Midbrain (tissue), 1 donor: ENCODE results near the gene CLDN14.

Experiments
- DNase-seq: peaks from one replicate; lab custom pipeline; 2025; lab: John Stamatoyannopoulos, UW

CLDN14 gene, protein sequence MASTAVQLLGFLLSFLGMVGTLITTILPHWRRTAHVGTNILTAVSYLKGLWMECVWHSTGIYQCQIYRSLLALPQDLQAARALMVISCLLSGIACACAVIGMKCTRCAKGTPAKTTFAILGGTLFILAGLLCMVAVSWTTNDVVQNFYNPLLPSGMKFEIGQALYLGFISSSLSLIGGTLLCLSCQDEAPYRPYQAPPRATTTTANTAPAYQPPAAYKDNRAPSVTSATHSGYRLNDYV

DNA sequence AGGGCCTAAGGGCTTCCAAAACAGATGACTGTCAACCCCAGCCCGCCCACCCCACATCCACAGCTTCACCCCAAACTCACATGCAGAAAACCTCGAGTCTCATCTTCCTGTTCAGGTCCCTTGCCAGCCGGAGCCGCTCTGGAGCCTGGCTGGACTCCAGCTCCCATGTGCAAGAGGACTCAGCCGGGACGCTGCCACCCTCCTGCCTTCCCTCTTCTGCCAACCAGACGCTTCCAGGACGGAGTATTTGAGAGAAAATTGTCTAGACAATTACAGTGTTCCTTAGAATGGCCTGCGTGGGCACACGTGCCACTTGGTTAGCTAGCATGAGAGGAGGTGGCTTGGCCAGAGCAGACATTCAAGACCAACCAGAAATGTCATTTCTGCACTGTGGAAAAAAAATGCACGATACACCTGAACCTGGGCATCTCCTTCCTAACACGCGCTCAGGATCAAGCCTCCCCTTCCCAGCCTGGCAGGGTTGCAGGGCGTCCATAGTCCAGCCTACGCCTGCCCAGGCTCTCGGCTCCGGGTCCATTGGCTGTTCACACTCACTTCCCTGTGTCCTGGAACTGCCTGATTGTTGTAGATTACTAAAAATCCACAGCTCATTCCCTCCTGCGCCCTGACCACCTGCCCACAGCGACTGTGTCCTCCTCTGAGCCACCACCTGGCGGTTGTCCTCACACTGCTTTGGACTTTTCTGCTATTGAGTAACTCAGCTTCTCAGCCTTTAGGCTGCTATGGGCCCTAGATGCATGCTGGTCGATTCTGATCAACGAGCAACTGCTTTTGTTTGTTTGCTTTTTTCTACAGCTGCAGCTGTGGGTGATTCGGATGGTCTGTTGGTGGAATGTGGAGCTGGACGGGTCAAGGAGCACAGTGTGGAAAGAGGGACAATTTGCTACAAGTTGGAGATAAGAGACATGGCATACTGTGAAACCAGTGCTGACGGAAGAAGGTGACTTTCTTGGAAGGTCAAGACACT, at the start of gene CLDN14:
TSS of gene CLDN14 (minus strand) at position 708 of the 988 bp plus-strand sequence. CDS start 18,427 bp downstream, outside the sequence.
- no peak for DNase-seq

DNA sequence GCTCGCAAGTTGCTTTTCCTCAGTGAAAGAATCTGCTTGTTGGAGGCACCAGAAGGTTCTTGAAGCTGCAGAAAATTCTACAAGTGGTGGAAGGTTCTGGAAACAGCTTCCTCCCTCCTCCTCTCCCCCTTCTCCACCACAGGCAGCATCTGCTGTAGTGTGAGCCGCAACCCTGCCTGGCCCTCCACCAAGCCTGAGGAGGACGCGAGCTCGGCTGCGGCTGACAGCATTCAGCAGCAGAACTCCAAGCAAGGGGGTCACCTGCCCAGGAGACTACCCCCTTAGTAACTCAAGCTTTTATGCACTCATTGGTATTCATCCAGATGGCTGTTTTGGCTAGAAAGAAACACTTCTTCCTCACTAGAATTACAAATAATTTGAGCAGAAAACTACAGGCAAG, 48.8 kb upstream of the CLDN14 start:
- no peak for DNase-seq

DNA sequence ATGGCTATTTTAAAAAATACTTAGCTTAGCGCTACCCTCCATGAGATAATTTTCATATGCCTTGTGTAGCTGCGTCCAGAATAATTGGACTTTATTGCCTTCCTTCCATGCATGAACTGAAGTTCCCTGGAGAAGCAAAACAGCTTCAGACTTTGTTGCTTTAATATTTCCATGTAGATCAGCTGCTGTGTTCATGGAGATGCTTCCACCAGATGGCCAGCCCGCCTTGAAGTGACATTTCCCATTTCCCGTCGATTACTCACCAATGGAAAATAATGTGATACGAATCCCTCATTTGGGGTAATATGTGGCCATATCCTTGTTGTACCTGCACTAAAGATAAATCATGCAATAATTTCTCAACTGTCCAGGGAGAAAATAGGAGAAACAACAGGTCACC, 47.4 kb upstream of the CLDN14 start:
- DNase-seq: no peak

DNA sequence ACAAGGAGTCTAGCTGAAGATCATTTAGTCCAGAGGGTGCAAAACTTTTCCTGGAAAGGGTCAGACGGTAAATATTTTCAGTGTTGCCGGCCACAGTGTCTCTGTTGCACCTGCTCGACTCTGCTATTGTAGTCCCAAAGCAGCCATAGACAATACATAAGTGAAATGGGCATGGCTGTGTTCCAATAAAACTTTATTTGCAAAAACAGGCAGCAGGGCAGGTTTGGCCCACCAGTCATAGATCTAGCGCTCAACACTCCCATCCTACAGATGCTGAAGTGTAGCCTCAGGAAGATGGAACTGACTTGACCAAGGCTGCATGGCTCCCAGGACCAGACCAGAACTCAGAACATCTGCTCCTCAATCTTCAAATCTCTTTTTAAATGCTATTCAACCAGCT, 46.2 kb upstream of the CLDN14 start:
- DNase-seq: no peak

DNA sequence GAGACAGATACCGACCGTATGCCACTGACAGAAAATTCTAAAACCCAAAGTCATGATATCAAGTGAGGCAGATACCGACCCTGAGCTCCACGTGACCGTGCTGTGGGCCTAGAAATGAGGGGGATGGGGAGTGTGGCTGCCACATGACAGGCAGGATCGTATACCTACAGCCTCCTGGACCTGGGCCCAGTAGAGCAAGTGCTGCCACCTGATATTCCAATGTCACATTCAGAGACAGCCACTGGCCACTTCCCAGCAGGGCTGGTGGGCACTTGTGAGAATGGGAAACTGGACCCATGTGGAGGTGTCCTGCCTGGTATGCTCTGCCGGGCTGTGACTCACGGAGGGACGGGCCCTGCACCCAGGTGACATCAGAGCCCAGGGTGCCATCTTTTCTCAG, 44.6 kb upstream of the CLDN14 start:
- DNase-seq: no peak

DNA sequence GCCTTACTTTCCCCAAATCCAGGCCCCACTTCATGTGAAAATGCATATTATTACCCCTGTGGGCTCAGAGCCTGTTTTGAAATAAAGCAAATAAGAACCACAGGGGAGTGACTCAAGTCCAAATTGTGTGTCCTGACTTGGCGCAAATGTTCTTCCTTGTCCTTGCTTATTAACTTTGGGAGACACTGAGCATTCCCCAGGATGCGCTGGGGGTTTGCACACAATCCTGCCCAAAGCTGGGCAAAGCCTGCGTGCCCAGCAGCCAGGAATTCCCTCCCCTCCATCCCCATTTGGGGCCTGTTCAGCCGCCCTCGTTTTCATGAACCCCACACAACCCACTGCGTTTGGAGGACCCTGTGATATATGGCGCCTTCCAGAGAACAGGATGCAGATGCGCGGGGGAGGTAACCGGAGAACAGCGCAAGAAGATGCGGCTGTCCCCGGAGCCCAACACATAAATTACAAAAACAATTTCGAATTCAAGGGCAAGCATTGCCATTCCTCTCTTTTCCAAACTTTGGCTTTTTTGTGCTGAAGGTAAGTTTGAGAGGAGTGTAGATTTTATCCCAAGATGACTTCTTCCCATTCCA, 42.4 kb upstream of the CLDN14 start:
- no peak for DNase-seq

DNA sequence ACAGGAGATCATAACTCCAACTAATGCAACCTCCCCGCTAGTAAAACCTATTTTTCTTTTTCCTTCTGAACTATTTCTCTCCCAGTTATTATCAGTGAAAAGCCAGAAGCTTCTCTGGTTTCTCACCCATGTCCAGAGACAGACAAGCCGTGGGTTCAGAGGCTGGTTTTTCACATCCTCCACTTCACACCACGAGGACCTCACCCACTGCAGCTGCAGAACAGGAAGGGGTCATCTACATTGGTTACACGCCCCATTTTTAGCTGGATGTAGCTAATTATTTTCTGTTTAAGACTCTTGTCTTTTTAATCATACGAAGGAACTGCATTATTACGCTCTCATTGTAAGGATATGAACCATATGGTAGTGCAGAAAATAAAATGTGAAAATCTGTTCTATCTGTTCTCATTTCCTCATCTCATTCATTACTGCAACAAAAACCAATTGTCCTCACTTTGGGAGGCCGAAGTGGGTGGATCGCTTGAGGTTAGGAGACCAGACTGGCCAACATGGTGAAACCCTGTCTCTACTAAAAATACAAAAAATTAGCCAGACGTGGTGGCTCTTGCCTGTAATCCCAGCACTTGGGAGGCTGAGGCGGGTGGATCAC, 39.1 kb upstream of the CLDN14 start:
- DNase-seq: no peak

DNA sequence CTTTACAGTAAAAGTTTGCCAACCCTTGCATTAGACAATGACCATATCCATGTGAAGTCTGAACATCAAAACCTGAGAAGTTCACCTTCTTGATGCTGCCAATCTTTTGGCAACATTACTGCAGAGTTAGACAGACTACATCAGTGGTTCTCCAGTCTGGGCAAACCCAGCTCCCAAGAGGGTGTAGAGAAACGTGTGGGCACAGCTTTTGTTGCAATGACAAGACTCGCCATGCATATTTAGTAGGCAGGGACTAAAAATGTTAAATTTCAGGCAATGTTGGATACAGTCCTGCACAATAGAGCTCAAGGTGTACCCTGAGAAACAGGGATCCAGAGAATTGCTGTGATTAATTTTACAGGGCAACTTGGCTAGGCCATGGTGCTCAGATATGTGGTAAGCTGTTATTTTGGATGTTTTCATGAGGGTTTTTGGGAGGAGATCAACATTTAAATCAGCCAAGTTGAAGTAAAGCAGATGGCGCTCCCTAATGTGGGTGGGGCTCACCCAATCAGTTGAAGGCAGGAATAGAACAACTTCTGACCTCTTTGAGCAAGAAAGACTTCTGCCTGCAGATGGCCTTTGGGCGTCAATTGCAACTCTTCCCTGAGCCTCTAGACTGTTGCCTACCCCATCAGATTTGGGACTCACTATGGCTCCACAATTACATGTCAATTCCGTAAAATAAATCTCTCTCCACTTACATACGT, 37.6 kb upstream of the CLDN14 start:
- no peak for DNase-seq

DNA sequence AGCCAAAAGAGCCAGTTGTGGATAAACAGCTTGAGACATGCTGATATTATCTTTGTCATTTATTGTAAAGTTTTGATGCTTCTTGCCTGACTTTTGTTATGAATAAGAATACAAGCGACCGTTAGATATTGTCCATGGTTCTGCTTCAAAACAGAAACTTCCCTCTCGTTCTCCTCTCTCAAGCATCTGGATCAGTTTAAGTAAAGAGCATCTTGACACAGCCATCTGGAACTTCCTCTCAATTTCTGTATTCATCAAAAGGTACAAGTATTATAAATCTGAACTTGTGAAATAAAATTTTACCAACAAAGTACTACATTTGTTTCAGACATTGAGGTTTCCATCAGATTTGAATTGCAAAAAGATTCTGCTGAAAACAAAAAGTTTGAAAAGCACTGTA, 36.4 kb upstream of the CLDN14 start:
- no peak for DNase-seq

DNA sequence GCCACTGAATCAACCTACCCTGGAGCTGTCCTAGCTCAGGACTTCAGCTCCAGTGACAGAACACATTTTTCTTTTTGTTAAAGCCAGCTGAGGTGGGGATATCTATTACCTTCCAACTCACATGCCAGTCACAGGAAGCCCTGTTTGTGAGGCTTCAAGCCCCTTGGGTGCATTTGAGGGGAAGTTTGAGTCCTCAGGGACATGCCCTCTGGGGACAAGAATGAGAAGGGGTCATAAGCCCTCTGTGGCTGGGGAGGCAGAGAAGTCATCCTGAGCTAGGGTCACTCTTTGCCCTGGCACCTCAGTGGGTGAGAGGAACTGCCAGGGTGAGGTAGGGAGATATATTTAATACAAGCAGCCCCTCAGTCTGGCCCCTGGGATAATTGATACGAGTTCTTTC, 33.5 kb upstream of the CLDN14 start:
- no peak for DNase-seq

DNA sequence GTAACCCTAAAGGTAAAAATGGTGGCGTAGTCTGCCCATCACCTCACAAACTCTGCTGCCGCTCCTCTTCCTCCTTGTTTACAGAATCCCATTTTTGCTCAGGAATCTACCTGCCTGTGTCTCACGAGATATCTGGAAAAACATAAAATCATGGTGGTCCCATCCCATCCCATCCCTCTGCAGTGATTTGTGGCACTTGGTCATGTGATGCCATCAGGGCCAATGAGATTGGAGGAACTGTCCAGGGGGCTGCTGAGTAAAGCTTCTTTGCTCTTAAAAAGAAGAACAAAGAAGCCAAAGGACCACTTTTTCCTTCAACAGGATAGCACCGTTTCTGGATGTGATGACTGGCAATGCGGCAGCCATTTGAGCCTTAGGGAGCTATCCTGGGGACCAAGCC, 33.0 kb upstream of the CLDN14 start:
- DNase-seq: no peak

DNA sequence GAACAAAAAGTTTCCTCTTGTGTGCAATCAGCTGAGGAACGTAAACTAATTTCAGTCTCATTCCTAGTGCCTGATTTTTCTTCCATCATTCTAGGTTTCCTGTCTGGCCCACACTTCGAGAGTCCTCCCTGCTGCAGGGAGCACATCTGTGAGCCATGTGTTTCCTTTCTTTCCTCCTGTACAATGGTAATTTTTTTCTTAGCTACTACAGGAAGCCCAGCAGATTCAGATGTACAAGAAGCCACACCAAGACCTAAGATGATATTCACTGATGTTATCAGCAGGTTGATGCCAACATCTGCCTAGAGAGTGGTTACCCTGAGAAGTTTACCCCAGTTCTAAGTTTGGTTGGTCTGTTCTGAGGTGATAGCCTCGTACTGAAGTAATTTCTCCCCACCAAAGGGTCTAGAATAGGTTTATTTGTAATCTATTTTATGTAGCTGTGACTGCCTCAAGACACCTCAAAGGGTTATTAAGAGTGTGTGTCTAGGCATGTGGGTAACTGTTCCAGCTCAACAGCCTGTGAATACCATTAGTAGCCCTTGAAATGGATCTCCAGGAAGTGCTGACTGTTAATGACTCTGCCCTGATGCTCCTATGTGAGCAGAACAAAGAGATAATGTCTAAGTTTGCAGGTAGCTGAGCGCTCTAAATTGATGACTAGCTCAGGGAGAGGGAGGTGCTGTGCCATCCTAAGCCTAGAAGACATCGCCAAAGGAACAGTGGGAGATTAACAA, 31.7 kb upstream of the CLDN14 start:
- no peak for DNase-seq

DNA sequence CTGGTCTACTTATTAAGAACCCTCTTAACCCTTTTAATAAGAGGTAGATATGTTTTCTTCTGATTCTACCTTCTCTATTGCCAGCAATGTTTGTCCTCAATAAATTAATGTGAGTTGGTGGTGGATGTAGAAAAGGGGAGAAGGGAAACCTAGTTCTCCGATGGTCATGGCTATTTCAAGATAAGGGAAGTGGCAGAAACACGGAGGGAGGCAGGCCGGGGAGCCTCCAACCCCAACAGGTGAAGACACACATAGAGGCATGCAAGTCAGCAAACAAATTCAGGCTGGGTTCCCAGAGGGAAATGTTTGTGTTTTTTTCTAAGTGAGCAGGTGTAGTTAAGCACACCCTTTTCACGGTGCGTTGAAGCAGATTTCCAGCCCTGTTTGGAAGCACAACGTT, 31.0 kb upstream of the CLDN14 start:
- DNase-seq: no peak

DNA sequence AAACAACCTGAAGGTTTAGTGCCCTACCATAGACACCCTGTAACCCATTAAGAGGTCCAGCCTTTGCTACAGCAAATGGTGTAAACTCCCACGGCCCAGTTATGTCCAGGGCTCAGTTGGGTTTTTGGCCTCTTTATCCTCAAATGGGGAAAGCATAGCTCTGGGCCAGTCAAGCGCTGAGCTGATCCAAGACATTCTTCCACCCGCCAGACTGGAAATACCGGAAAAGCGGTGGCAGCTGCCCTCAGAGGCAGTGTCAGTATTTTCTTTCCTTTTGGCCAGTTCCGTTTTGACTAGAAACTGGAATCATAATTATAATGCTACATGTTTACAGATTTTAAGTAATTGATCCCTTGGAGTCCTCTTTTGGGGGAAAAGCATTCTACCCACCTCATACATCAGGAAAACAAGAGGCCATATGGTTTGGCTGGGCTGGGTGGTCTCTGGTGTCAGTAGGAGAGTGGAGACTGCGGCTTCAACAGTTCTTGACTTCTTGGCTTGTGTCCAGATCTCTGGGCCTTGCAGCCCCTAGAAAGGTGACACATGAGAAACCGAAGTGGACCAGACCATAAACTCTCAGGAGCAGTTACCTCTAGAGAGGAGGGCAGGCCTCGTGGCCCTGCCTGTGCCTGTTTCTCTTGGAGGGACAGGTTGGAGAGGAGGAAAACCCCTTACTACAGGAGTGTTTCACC, 30.2 kb upstream of the CLDN14 start:
- no peak for DNase-seq

DNA sequence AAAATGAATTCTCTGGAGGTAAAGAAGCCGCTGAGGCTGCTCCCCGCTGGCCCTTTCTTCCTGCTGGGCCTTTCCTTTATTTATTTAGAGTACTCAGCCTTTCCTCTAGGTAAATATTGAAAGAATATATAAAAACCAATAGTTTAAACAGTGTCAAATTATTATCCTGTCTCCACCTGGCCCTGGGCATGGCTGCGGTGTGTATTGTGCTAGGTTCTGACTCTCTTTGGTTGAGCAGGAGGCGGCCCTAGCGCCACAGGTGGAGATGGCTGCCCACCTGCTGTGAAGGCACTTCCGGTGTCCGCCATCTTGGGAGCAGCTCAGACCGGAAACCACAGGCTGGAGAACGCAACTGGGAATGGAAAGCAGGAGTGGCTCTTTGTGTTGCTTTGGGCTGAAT, 29.0 kb upstream of the CLDN14 start:
- DNase-seq: no peak

DNA sequence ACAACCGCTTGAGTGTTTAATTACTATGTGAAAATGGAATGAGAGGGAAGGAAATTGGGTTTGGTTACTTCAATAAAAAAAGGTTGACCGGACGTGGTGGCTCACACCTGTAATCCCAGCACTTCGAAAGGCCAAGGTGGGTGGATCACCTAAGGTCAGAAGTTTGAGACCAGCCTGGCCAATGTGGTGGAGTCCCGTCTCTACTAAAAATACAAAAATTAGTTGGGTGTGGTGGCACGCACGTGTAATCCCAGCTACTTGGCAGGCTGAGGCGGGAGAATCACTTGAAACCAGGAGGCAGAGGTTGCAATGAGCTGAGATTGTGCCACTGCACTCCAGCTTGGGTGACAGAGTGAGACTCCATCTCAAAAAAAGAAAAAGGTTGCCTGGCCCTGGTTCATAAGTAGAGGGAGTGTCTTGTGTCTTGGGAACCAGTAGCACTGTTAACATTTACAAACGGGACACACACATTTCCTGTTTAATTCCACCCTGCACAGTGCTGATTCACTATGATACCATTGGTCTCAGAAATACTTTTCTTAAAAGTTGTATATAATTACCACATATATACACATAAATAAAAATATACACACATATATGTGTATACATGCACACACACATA, 27.6 kb upstream of the CLDN14 start:
- no peak for DNase-seq

DNA sequence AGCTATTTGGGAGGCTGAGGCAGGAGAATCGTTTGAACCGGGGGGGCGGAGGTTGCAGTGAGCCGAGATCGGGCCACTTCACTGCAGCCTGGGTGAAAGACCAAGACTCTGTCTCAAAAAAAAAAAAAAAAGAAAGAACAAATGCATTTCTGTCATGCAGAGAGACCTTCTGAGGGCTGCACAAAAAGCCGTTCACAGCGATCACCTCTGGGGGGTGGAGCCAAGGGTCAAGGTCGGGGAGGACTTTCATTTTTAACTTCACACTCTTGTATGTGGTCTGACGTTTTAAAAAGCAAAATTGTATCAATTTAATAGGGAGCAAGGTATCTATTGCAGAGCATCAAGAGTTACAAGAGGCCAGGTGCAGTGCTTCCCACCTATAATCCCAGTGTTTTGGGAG, 26.6 kb upstream of the CLDN14 start:
- DNase-seq: no peak

DNA sequence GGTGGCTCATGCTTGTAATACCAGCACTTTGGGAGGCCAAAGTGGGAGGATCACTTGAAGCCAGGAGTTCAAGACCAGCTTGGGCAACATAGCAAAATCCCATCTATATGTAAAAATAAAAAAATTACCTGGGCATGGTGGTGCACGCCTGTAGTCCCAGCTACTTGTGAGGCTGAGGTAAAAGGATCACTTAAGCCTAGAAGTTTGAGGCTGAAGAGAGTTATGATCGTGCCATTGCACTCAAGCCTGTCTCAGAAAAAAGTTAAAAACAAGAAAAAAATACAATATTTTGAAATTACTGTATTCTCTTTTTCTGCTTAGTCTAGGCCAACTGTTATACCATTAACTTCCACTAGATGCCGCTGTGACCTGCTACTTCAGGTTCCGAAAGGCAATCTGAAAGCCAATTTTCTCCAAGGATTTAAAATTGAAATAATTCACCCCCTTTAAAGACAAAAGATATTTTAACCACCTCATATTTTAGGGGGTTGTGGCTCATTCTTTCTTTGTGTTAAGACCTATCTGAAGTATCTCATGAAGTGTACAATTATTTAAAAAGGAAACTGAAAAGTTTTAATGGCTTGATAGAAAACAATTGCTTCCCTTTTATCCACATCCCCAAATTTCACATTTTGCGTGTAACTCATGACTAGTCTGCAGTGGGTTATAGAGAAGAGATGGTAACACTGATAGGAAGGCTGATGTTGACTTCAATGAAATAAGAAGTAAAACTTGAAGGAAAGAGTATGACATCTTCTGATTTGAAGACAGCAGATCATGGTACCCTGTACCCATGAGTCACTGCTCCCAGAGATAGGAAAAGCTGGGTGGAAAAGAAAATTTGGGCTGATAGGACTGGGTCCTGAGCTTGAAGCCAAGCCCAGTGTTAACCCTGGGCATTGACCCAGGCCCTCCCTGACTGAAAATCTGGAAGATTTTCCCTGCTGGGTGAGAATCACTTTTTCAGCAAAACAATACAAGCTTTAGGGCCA, 24.4 kb upstream of the CLDN14 start:
- DNase-seq: peak; percentile 47

DNA sequence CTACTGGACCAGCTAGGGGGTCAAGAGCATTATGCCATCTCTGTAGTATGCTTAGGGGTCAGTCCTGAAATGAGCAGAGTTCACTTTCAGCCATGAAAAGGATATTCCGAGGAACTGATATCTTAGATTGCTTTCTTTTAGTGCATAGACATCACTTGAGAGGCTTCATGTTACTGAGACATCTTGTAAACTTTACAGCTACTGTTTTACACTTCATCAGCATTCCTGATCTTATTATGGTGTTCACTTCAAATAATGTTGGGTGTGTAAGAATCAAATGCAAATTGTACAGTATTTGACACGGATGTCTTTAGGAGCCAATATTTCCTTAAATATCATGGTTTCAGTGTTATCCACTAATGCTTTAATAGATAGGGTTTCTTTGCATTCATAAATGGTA, 22.4 kb upstream of the CLDN14 start:
- no peak for DNase-seq
